T-cell (primary cell): ENCODE data around the gene TUBB. TPM values are rescaled to one million over a fixed set of nuclear protein-coding genes. Genes with fewer than 3 reads are reported as not detected.

ENCODE experiments used
- ATAC-seq, 4 experiments: fragments of 200-7000 bp in 3 of 4; fragments of 150-1000 bp in 1 of 4; cut with Tn5 transposase; replicated peaks in 1 of 4; 1 replicate in 3 of 4; 2 replicates in 1 of 4; pipeline ENCODE4 v1.10.0; 2021; ENCODE audit warnings: moderate library complexity in 3 of 4, mild to moderate bottlenecking in 2 of 4, moderate number of reproducible peaks in 1 of 4
- CTCF ChIA-PET, 2 donors: fragments of 300-600 bp; sonication (Branson Sonifier 250); formaldehyde crosslinking; loops; one replicate each; lab custom pipeline; 2022; ENCODE audit warnings: antibody characterized with exemption in 2 of 2; lab: Charles Lee
- POLR2A ChIA-PET, 2 donors: fragments of 300-600 bp; sonication (Branson Sonifier 250); formaldehyde crosslinking; loops; one replicate each; lab custom pipeline; 2022; ENCODE audit warnings: antibody characterized with exemption in 2 of 2; lab: Charles Lee
- DNase-seq, 35 experiments: peaks; one replicate each; pipeline versions ENCODE4 v3.0.0 to v3.0.0-alpha.2; 2013 to 2023
- H3K27ac ChIP-seq: one replicate; pipeline ENCODE4 v1.5.1; 2013; ENCODE audit warnings: low read length
- H3K27me3 ChIP-seq, 2 experiments: replicated peaks in 1 of 2; 1 replicate in 1 of 2; 2 replicates in 1 of 2; pipeline versions ENCODE4 v1.6.1 to v1.7.0; 2013; ENCODE audit warnings: low read length in 1 of 2, mixed read lengths in 1 of 2; ENCODE audit not compliant: control insufficient read depth in 2 of 2, insufficient read depth in 2 of 2; ENCODE audit errors: extremely low read depth in 1 of 2
- H3K36me3 ChIP-seq, 2 donors: 1 replicate in 1 of 2; 2 replicates in 1 of 2; pipeline versions ENCODE4 v1.6.1 to v1.7.0; 2013; ENCODE audit warnings: low read length in 1 of 2; ENCODE audit not compliant: control insufficient read depth in 2 of 2, insufficient read depth in 1 of 2; ENCODE audit errors: extremely low read depth in 1 of 2
- H3K4me1 ChIP-seq, 2 experiments: 1 replicate in 1 of 2; 2 replicates in 1 of 2; pipeline versions ENCODE4 v1.6.1 to v1.7.0; 2013; ENCODE audit warnings: low read length in 2 of 2, mixed read lengths in 1 of 2; ENCODE audit not compliant: insufficient read depth in 2 of 2, control insufficient read depth in 1 of 2; ENCODE audit errors: extremely low read depth in 1 of 2
- H3K4me3 ChIP-seq, 2 donors: 1 replicate in 1 of 2; 2 replicates in 1 of 2; pipeline versions ENCODE4 v1.5.1 to v1.7.0; 2013; ENCODE audit warnings: mild to moderate bottlenecking in 2 of 2, low read length in 1 of 2, moderate library complexity in 1 of 2; ENCODE audit not compliant: control insufficient read depth in 1 of 2; ENCODE audit errors: extremely low read depth in 1 of 2
- H3K9me3 ChIP-seq: 2 replicates; pipeline ENCODE4 v1.7.0; 2013
- H3K27ac Mint-ChIP-seq, 2 donors: one replicate each; pipeline ENCODE4 v1.8.0; 2020 to 2021; ENCODE audit warnings: mild to moderate bottlenecking in 2 of 2, mixed read lengths in 2 of 2
- H3K27me3 Mint-ChIP-seq, 2 donors: one replicate each; pipeline ENCODE4 v1.8.0; 2021 to 2022; ENCODE audit warnings: mixed read lengths in 2 of 2
- H3K36me3 Mint-ChIP-seq: one replicate; pipeline ENCODE4 v1.8.0; 2021; ENCODE audit warnings: mixed read lengths
- H3K4me1 Mint-ChIP-seq, 3 donors: one replicate each; pipeline ENCODE4 v1.8.0; 2020 to 2022; ENCODE audit warnings: mixed read lengths in 3 of 3, mild to moderate bottlenecking in 1 of 3
- H3K4me3 Mint-ChIP-seq, 3 donors: one replicate each; pipeline ENCODE4 v1.8.0; 2020 to 2022; ENCODE audit warnings: mild to moderate bottlenecking in 3 of 3, mixed read lengths in 3 of 3, moderate library complexity in 3 of 3
- H3K9me3 Mint-ChIP-seq, 3 donors: one replicate each; pipeline ENCODE4 v1.8.0; 2020 to 2022; ENCODE audit warnings: mixed read lengths in 3 of 3
- WGBS: methylation state at CpG from one replicate; pipeline ENCODE4 v1.1.5; 2013; ENCODE audit warnings: missing lambda C conversion rate; ENCODE audit not compliant: insufficient coverage; 5-methylcytosine and 5-hydroxymethylcytosine counted together
- total RNA-seq, 35 experiments: library from RNA in 6 of 35; stranded (reverse) in 6 of 35; fragments of 120-200 nt in 1 of 35; gene quantifications; one replicate each; pipeline versions ENCODE4 v1.2.1 to v1.2.4 and lab custom pipeline; 2013 to 2026

Gene TUBB
- total RNA-seq, 5 donors from 2014 or later (not counting 1 experiment from before 2014, with no cell fraction given) = 108 to 246 (median 202) TPM

DNA sequence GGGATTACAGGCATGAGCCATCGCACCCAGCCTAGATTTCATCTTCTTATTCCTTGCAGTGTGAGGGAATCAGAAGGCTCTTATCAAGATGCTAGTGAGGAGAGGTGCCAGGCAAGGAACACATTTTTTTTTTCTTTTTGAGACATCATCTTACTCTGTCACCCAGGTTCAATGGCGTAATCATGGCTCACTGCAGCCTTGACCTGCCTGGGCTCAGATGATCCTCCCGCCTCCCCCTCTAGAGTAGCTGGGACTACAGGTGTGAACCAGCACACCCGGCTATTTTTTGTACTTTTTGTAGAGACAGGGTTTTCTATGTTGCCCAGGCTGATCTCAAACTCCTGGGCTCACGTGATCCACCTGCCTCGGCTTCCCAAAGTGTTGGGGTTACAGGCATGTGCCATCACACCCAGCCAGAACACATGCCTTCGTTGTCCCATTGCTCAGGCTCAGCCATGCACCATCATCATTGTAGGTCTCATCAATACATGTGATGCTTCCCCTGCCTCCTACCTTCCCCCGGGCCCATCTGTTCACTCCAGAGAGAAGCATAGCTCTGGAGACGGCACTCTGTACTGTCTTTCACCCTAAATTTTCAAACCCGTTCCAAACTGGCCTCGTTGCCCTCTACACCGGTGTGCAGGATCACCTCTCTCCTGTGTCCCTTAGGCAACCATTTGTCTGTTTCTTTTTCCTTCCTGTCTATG lies 12.2 kb downstream of the TUBB start:
- Histone ChIP-seq H3K27ac (no peak overlapping the region), H3K4me3 (no peak overlapping the region), H3K27me3 (no peaks in the 10 kb centered on the region), H3K9me3 (no peaks in the 10 kb centered on the region), H3K4me1 (peaks cover 15 to 49% of the 10 kb centered on the region in 2 experiments), H3K36me3 (peaks cover 0 to 49% of the 10 kb centered on the region in 2 donors)
- Mint-ChIP-seq H3K9me3 (no peaks in the 10 kb centered on the region), H3K36me3 (peaks cover 31% of the 10 kb centered on the region), H3K27ac (peak overlapping the region in 1 of 2 donors; percentile 27), H3K4me3 (no peak overlapping the region), H3K27me3 (no peaks in the 10 kb centered on the region), H3K4me1 (peaks cover 44 to 55% (median 47%) of the 10 kb centered on the region in 3 donors)
- WGBS = 98% methylated on average over 10 of the region's 12 CpGs
- no peak for ATAC-seq
- POLR2A ChIA-PET = no interaction called here
- no peak for DNase-seq
- CTCF ChIA-PET = interaction anchor here (0.8 to 2.2 kb wide), 4 partner anchors 9 to 53 kb away, joined by 3 to 24 read pairs (median 4); no protein-coding TSS in a partner anchor

DNA sequence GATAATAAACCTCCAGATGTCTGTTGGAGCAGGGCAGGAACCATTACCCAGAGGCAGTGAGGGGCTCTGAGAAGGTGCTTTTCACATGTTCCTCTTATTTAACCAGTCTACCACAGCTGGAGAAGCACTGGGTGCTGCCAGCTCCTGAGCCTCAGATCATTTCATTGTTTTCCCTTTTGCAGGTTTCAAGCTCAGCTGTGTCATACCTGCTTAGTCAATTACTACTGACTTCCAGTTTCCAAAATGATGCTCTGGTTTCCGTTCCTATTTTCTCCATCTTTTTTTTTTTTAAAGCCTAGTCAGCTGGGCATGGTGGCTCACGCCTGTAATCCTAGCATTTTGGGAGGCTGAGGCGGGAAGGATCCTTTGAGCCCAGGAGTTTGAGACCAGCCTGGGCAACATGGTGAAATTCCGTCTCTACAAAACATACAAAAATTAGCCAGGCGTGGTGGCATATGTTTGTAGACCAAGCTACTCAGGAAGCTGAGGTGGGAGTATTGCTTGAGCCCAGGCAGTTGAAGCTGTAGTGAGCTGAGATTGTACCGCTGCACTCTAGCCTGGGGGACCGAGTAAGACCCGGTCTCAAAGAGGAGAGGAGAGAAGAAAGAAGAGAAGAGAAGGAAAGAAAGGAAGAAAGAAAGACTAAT lies 15.6 kb downstream of the TUBB start:
- Mint-ChIP-seq H3K4me1 (peaks cover 66 to 73% (median 71%) of the 10 kb centered on the region in 3 donors), H3K9me3 (no peaks in the 10 kb centered on the region), H3K36me3 (peaks cover 40% of the 10 kb centered on the region), H3K4me3 (peak overlapping the region in 2 of 3 donors; percentile 60 to 83), H3K27me3 (no peaks in the 10 kb centered on the region), H3K27ac (peak overlapping the region; percentile 86 to 90)
- Histone ChIP-seq H3K4me3 (no peak overlapping the region), H3K4me1 (peaks cover 40 to 63% of the 10 kb centered on the region in 2 experiments), H3K27ac (peak overlapping the region; percentile 36), H3K9me3 (no peaks in the 10 kb centered on the region), H3K36me3 (peaks cover 8 to 42% of the 10 kb centered on the region in 2 donors), H3K27me3 (no peaks in the 10 kb centered on the region)
- WGBS = 32% methylated on average over 4 of the region's 8 CpGs
- ATAC-seq = peak in 1 of 4 experiments; percentile 26
- ChIA-PET CTCF (interaction anchor here (0.7 to 1.5 kb wide), 3 partner anchors 12 to 351 kb away, joined by 3 to 4 read pairs (median 3); no protein-coding TSS in a partner anchor), POLR2A (no interaction called here)
- DNase-seq = no peak

DNA sequence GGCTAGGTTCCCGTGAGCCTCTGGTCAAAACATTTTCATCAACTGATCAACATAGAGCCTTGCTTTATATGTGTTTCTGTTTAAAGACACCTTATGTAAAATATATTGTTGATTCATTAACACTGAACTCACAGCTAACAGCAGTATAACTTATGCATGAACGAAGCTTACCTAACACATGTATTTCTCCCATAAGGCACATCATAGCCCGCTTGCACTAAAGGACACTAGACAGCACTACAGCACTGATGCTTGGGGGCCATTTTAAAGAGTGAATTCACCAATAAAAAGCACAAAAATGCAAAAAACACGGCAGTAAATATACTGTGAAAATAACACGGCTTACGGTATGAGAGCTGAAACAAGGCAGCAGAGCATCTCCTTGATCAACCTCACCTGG lies 18.4 kb downstream of the TUBB start:
- Histone ChIP-seq H3K4me1 (peaks cover 50 to 79% of the 10 kb centered on the region in 2 experiments), H3K9me3 (no peaks in the 10 kb centered on the region), H3K27ac (no peak overlapping the region), H3K27me3 (no peaks in the 10 kb centered on the region), H3K4me3 (no peak overlapping the region), H3K36me3 (peaks cover 8 to 38% of the 10 kb centered on the region in 2 donors)
- no peak for ATAC-seq
- H3K9me3 Mint-ChIP-seq = no peaks in the 10 kb centered on the region
- H3K27me3 Mint-ChIP-seq = no peaks in the 10 kb centered on the region
- peaks cover 39% of the 10 kb centered on the region for H3K36me3 Mint-ChIP-seq
- ChIA-PET POLR2A (interaction anchor here in 1 of 2 donors (0.6 kb wide), 1 partner anchor 74 kb away, joined by 3 read pairs; no protein-coding TSS in a partner anchor), CTCF (interaction anchor here (0.5 to 1.6 kb wide), 5 partner anchors 8 to 1089 kb away, joined by 3 to 4 read pairs (median 3); no protein-coding TSS in a partner anchor)
- peak overlapping the region in 2 of 3 donors; percentile 9 to 31 for H3K4me3 Mint-ChIP-seq
- H3K27ac Mint-ChIP-seq = peak overlapping the region; percentile 83 to 89
- 83% methylated on average over 3 of the region's 6 CpGs for whole genome bisulfite sequencing
- peaks cover 76 to 81% (median 80%) of the 10 kb centered on the region in 3 donors for H3K4me1 Mint-ChIP-seq
- DNase-seq = no peak

- CTCF ChIA-PET = interaction anchor here (0.6 to 1.0 kb wide), 3 partner anchors 10 to 1469 kb away, joined by 3 to 5 read pairs (median 4); no protein-coding TSS in a partner anchor
- Mint-ChIP-seq H3K36me3 (peaks cover 34% of the 10 kb centered on the region), H3K27ac (peak overlapping the region; percentile 89 to 93), H3K27me3 (no peaks in the 10 kb centered on the region), H3K4me1 (peaks cover 76 to 83% (median 81%) of the 10 kb centered on the region in 3 donors), H3K4me3 (peak overlapping the region; percentile 21 to 96 (median 43)), H3K9me3 (no peaks in the 10 kb centered on the region)
- WGBS = 100% methylated on average over 1 of the region's 2 CpGs
- H3K4me1 ChIP-seq = peaks cover 45 to 80% of the 10 kb centered on the region in 2 experiments
- no peaks in the 10 kb centered on the region for H3K9me3 ChIP-seq
- no peak overlapping the region for H3K27ac ChIP-seq
- ATAC-seq (no peak), DNase-seq (no peak)
- POLR2A ChIA-PET = interaction anchor here in 1 of 2 donors (0.6 kb wide), 1 partner anchor 86 kb away, joined by 3 read pairs; no protein-coding TSS in a partner anchor
- peaks cover 8 to 28% of the 10 kb centered on the region in 2 donors for H3K36me3 ChIP-seq
- no peaks in the 10 kb centered on the region for H3K27me3 ChIP-seq
- no peak overlapping the region for H3K4me3 ChIP-seq
Observed at GRCh38 chr6:30740540-30740870, 20.4 kb downstream of the TUBB start.

DNA sequence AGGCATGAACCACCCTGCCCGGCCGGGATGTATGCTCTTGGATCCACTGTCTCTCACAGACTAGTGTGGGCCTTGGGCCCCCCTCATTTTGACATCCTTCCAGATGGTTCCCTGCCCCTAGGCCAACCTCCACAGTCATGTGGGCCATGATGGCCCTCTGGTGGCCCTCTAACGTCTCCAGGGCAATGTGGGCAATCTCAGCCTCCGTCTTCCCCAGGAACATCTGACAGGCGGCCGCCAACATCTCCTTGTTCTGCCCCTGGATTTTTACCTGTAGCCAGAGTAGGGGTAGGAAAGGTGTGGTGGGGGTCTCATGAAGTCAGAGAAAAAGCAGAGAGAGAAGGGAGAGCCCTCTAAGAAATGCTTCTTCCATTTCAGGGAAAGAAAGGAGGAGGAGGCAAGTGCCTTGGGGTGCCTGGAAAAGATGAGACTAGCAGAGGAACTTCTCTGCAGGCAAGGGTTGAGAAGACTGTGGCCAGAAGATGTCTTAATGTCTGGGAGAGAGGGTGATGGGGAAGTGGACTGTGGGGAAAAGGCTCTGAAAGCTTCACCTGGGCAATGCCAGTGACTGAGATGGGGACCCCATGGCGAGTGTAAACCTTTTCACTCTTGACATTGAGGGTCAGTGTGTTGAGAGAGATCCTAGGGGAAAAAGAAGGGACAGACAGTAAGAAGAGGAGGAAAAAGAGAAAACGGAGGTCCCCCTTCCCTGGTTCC lies 21.1 kb downstream of the TUBB start:
- Histone ChIP-seq H3K36me3 (peaks cover 8 to 23% of the 10 kb centered on the region in 2 donors), H3K27ac (peak overlapping the region; percentile 63), H3K4me3 (peak overlapping the region; percentile 85 to 88), H3K9me3 (no peaks in the 10 kb centered on the region), H3K27me3 (no peaks in the 10 kb centered on the region), H3K4me1 (peaks cover 42 to 73% of the 10 kb centered on the region in 2 experiments)
- Mint-ChIP-seq H3K4me3 (peak overlapping the region; percentile 88 to 96 (median 94)), H3K27me3 (no peaks in the 10 kb centered on the region), H3K9me3 (no peaks in the 10 kb centered on the region), H3K27ac (peak overlapping the region; percentile 89 to 93), H3K36me3 (peaks cover 34% of the 10 kb centered on the region), H3K4me1 (peaks cover 69 to 75% (median 74%) of the 10 kb centered on the region in 3 donors)
- no peak for DNase-seq
- POLR2A ChIA-PET = no interaction called here
- CTCF ChIA-PET = interaction anchor here in 1 of 2 donors (0.6 to 0.8 kb wide), 2 partner anchors 19 to 1075 kb away, joined by 3 to 4 read pairs; no protein-coding TSS in a partner anchor
- no peak for ATAC-seq
- 100% methylated on average over 4 of the region's 8 CpGs for WGBS
